GM19467 (cell line): ENCODE data around the gene RASEF.
A peak's percentile ranks its signal among the peaks of the same experiment; 100 is the strongest.
"Not testable (repeated sequence)": the region's sequence is repeated elsewhere in the genome, so short reads cannot be mapped to it uniquely, and the experiment has no call there.

ENCODE experiments used
- ATAC-seq: cut with Tn5 transposase; IDR thresholded peaks from one replicate; pipeline ENCODE4 v1.9.1; 2021; ENCODE audit warnings: mild to moderate bottlenecking, moderate library complexity; ENCODE audit not compliant: unreplicated experiment

Gene RASEF

DNA sequence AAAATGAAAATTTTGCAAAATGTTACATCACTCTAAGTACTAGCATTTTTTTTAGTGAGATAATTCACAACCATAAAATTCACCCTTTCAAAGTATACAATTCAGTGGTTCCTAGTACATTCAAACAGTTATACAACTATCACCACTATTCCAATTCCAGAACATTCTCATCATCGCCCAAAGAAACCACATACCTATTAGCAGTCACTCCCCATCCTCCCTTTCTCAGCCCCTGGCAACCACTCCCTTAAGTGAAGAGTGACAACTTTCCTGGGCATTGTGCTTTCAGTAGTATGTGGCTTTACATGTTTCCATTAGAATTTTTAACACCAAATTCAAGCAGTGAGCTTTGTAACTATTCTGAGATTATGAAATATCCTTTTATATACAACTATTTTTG, 81.4 kb downstream of the RASEF start:
- no peak for ATAC-seq

DNA sequence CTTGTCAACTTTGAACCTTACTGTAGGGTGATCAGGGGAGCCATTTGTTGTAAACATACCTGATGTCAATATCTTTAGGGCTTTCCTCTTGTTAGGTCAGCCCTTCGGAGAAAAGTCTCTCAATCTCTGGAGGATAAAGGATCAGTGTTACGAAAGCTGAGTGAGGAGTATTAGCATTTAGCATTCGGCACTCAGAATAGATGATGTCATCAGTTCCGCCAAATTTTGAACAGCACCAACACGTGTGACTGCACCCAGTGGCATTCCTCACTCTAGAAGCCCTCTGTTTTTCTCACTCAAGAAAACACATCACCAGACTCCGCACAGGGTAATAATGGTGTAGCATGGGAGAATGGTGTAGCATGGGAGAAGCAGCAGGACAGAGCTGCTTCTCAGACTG, 87.8 kb downstream of the RASEF start:
- no peak for ATAC-seq

- no peak for ATAC-seq
Observed at GRCh38 chr9:82972446-82972845, 90.5 kb downstream of the RASEF start.

DNA sequence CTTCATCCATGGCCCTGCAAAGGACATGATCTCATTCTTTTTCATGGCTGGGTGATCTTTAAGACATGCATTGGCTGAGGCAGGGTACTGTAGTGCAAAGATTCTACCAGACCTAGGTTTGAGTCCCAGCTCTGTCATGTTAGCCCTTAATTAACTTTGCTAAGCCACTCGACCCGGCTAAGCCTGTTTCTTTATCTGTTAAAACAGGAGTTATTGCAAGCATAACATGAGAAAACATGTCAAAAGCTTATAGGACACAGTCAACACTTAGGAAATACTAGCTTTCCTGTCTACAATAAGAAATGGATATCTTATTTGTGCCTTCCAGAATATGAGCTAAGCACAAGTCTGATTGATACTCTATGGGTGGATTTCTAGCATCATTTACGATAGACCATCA, 92.6 kb downstream of the RASEF start:
- no peak for ATAC-seq

GRCh38 chr9:82969291-82969690, 93.7 kb downstream of the RASEF start:
- no peak for ATAC-seq

DNA sequence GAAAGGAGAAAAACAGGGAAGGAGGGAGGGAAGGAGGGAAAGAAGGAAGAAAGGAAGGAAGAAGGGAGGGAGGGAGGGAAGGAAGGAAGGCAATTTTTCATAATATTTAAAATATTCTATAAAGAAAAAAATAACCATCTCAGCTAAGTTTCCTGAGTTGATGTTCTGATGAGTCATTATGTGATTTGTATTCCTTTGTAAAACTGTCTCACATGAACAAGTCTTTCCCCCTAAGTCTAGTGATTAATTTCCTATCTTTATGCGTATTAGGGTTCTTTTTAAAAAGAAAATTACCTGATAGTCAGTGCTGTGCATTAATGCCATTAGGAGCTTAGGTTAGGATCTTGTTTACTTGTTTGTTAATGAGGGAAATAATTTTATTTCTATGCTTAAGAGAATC, 94.1 kb downstream of the RASEF start:
- no peak for ATAC-seq

- no peak for ATAC-seq
Observed at GRCh38 chr9:82968388-82968787, 94.6 kb downstream of the RASEF start.

GRCh38 chr9:82961504-82962125, 101.3 kb downstream of the RASEF start:
- peak; percentile 97 for ATAC-seq

DNA sequence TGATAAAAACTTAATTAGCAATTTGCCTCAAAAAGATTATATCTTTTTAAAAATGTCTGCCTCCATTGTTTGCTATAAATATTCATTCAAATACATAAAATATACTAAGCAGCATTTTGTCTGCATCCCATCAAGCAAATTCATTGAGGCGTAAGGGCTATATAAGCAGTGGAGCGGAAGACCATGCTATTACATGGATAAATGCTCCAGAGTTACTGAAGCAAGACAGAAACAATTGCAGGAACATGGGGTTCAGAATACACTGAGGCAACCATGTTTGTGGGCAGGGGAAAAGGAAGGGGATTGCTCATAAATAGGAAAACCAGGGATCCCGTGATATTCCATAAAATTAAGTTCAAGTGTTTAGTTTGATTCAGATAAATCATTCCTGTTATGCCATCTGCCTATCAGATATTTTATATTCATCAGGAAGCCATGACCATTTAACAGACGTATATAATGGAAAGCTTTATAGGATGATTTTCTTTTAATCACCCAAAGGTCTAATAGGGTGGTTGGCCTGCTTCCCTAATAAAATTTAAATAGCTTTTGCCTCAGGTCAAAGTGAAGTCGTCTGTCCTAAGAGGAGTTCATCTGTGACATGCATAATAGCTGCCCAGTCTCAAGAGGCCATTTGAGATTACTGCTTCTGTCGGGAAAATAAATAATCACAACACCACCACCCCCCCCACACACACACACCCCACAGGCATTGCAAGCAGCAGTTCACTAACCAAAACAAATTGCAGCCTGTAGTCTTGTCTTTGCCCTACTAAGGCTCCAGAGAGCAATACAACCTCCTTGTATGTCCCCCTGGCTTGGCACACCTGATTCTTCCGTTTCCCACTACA, 105.2 kb downstream of the RASEF start:
- ATAC-seq: no peak

DNA sequence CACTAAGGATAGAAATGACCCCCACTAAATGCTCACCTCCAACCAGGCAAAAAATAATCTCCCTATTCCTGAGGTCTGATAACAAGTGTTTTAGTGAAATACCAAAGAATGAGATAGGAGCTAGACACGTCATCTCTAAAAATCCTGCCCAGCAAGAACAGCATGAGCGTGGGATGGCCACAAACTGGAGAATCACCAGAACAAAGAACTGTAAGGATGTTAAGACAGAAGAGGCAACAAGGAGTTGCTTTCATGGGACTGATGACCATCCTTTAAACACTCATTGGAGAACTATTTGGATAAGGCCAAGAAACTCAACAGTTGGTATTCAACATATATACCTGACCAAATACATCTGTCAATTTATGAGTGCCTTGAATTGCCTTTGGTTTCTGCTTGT, 113.7 kb downstream of the RASEF start:
- ATAC-seq: no peak

DNA sequence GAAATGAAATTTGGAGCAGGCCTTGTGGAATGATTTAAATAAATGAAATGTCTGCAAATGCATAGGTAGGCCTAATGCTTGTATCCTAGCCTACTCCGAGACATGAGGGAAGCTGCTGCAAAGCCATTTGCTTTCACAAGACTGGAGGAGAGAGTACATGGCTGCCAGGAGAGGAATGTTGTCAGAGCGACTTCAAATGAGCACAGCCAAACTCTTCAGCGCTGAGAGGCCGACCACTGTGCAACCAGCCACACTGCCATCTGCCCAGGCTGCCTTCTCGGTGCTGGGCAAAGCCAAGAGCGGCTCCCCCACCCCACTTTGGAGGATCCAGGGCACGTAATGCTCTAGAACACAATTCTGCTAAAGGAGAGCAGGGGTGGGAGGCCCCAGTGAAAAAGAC, 122.6 kb downstream of the RASEF start:
- no peak for ATAC-seq

DNA sequence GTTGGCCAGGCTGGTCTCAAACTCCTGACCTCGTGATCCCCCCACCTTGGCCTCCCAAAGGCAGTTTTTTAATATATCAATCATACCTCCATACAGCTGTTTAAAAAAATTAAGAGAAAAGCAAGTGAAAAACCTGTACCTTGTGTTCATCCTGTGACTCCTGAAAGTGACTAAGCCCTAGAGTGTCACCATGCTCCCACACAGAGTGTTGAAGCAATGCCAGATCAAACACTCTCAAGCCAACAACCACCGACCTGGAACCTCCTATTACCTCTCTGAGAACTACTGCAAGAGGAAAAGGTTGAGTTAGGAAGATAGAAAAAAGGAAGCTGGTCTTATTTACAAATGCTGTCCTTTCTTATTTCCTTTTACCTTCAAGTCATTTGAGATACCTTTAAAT, 123.5 kb downstream of the RASEF start:
- no peak for ATAC-seq

- ATAC-seq: no peak
Observed at GRCh38 chr9:82938426-82939218, 124.3 kb downstream of the RASEF start.

DNA sequence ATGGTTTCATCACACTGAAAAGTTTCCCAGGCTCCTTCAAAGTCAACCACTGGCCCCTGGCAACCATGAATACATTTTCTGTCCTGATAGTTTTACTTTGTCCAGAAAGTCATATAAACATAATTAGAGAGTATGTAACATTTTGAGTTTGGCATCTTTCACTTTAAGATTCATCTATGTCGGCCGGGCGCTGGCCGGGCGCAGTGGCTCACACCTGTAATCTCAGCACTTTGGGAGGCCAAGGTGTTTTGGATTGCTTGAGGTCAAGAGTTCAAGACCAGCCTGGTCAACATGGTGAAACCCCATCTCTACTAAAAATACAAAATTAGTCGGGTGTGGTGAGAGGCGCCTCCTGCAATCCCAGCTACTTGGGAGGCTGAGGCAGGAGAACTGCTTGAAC, 126.4 kb downstream of the RASEF start:
- not testable (repeated sequence) for ATAC-seq

- no peak for ATAC-seq
Observed at GRCh38 chr9:82934949-82935348, 128.0 kb downstream of the RASEF start.

DNA sequence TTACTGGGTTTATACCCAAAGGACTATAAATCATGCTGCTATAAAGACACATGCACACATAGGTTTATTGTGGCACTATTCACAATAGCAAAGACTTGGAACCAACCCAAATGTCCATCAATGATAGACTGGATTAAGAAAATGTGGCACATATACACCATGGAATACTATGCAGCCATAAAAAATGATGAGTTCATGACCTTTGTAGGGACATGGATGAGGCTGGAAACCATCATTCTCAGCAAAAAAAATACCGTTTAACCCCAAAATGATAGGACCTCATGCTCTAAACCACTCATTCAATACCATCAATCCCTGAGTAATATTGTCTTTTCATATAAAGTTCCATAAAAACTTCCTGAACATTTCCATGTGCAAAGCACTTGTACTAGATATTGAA, 128.9 kb downstream of the RASEF start:
- not testable (repeated sequence) for ATAC-seq

DNA sequence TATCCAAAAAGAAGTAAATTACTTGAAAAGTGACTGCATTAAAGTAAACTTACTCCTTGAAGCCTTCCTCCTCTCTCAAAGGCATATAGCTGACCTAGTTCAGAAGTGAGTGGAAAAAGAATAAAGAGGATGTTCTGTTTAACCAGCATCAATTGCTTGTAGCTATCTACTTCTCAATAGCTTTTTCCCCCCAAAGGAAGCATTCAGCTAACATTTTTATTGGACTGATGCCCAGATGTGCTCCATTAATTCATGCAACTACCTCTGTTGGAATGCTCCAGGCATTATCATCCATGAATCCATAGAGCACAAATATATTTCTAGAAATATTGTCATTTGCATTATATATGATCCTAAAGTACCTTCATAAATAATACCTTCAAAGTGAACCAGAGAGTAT, 132.8 kb downstream of the RASEF start:
- ATAC-seq: no peak
